PC-9 (cell line): Measurements from ENCODE around the gene R3HDM2. TPM values are rescaled to one million over a fixed set of nuclear protein-coding genes. Genes with fewer than 3 reads are reported as not detected.

Experiments used
- BruUV-seq: library from RNA; stranded (reverse); fragments of 400-500 nt; replicated peaks from 2 replicates; lab custom pipeline; 2021; lab: Mats Ljungman, UMichigan
- CTCF ChIA-PET: fragments of 300-600 bp; sonication (Branson Sonifier 250); formaldehyde crosslinking; loops from one replicate; lab custom pipeline; 2022; ENCODE audit warnings: antibody characterized with exemption; lab: Charles Lee
- POLR2A ChIA-PET: fragments of 300-600 bp; sonication (Branson Sonifier 250); formaldehyde crosslinking; loops from one replicate; lab custom pipeline; 2022; ENCODE audit warnings: antibody characterized with exemption; ENCODE audit not compliant: unreplicated experiment; lab: Charles Lee
- DNase-seq, 2 experiments: peaks; one replicate each; pipeline versions ENCODE4 v3.0.0 to v3.0.0-alpha.2; 2015 to 2022; ENCODE audit warnings: mixed read lengths in 1 of 2
- H2AFZ ChIP-seq: fragments of 200-600 bp; sonication (generic); 2 replicates; pipeline ENCODE4 v1.8.1; 2017; ENCODE audit warnings: antibody characterized with exemption
- H3F3A ChIP-seq: fragments of 200-600 bp; sonication (generic); 2 replicates; pipeline ENCODE4 v1.8.1; 2017; ENCODE audit warnings: antibody characterized with exemption, mild to moderate bottlenecking, low read depth; ENCODE audit not compliant: insufficient read depth
- H3K27ac ChIP-seq: fragments of 200-600 bp; sonication (generic); 2 replicates; pipeline ENCODE4 v1.6.1; 2016; ENCODE audit warnings: mixed run types
- H3K27me3 ChIP-seq: fragments of 200-600 bp; sonication (generic); 2 replicates; pipeline ENCODE4 v1.6.1; 2016; ENCODE audit warnings: low read depth, mixed run types; ENCODE audit not compliant: insufficient read depth
- H3K36me3 ChIP-seq: fragments of 200-600 bp; sonication (generic); 2 replicates; pipeline ENCODE4 v1.6.1; 2016; ENCODE audit warnings: low read depth, mixed run types
- H3K4me1 ChIP-seq: fragments of 200-600 bp; sonication (generic); replicated peaks from 2 replicates; pipeline ENCODE4 v1.6.1; 2016; ENCODE audit warnings: mixed run types; ENCODE audit not compliant: insufficient read depth
- H3K4me2 ChIP-seq: fragments of 200-600 bp; sonication (generic); 2 replicates; pipeline ENCODE4 v1.6.1; 2017; ENCODE audit warnings: mixed run types
- H3K4me3 ChIP-seq: fragments of 200-600 bp; sonication (generic); 2 replicates; pipeline ENCODE4 v1.6.1; 2016; ENCODE audit warnings: mixed run types
- H3K79me2 ChIP-seq: fragments of 200-600 bp; sonication (generic); 2 replicates; pipeline ENCODE4 v1.6.1; 2017; ENCODE audit warnings: low read depth, mixed run types
- H3K9me2 ChIP-seq: fragments of 200-600 bp; sonication (generic); 2 replicates; pipeline ENCODE4 v1.8.1; 2017; ENCODE audit warnings: mild to moderate bottlenecking; ENCODE audit not compliant: insufficient read depth
- H3K9me3 ChIP-seq: fragments of 200-600 bp; sonication (generic); 2 replicates; pipeline ENCODE4 v1.8.1; 2016; ENCODE audit warnings: low read depth; ENCODE audit not compliant: insufficient read depth
- H4K20me1 ChIP-seq: fragments of 200-600 bp; sonication (generic); 2 replicates; pipeline ENCODE4 v1.8.1; 2017; ENCODE audit not compliant: insufficient read depth
- CTCF ChIP-seq: fragments of 200-600 bp; sonication (generic); conservative IDR thresholded peaks from 2 replicates; pipeline ENCODE4 v1.6.1; 2017; ENCODE audit warnings: mixed run types, antibody characterized with exemption, mild to moderate bottlenecking, moderate library complexity
- EZH2 ChIP-seq: fragments of 200-600 bp; sonication (generic); IDR thresholded peaks from 2 replicates; pipeline ENCODE4 v1.8.0; 2017; ENCODE audit warnings: antibody characterized with exemption, low read depth
- intact Hi-C: fragments of 100-400 bp; cut with micrococcal nuclease; formaldehyde crosslinking; loops from one replicate; pipeline ENCODE4 v1.10.0; 2022; ENCODE audit not compliant: unreplicated experiment
- total RNA-seq: library from RNA; stranded (reverse); gene quantifications from 2 replicates; pipeline ENCODE4 v1.2.3, GENCODE V29; 2021

Gene R3HDM2
- total RNA-seq, 1 experiment from 2014 or later, result 65.1 TPM

DNA sequence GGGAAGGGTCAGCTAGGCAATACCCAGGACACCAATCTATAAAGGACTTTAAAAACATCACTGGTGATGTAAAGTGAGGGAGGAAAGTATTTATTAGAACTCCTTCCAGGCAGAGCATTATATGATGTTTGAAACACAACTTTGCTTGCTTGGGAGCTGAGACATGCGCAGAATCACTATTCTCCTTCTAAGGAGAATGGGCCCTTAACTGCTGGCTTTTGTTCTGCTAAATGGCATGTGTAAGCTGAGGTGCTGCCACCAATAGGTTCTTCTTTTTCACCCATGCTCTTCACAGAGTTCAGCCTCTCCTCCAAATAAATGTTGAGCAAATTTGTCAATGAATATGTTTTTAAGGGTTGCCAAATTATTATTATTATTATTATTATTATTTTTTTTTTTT lies 183.8 kb downstream of the R3HDM2 start:
- no peak for DNase-seq
- intact Hi-C loops, result loop anchor here (10.0 kb wide), 1 partner anchor 492 kb away; the partner anchor contains the start of gene PRIM1
- H3F3A ChIP-seq, result peaks cover 27% of the 10 kb centered on the region; the same call in 1 of the 2 replicates
- no peaks in the 10 kb centered on the region for H3K9me3 ChIP-seq
- H3K4me3 ChIP-seq, result no peak overlapping the region
- no peaks in the 10 kb centered on the region for H3K79me2 ChIP-seq
- 0 out of 2 replicates have a peak, but pooled peaks cover 12% of the 10 kb centered on the region for H3K4me1 ChIP-seq
- H3K36me3 ChIP-seq, result no peaks in the 10 kb centered on the region
- H4K20me1 ChIP-seq, result no peaks in the 10 kb centered on the region
- no peak overlapping the region for H3K4me2 ChIP-seq
- BruUV-seq, result no TSS peak
- H3K9me2 ChIP-seq, result no peaks in the 10 kb centered on the region
- peaks cover 4% of the 10 kb centered on the region for H3K27me3 ChIP-seq
- TF ChIP-seq CTCF, result no peak
- no peak for TF ChIP-seq EZH2
- H3K27ac ChIP-seq, result no peak overlapping the region
- ChIA-PET CTCF (no interaction called here), POLR2A (no interaction called here)
- H2AFZ ChIP-seq, result no peak overlapping the region

DNA sequence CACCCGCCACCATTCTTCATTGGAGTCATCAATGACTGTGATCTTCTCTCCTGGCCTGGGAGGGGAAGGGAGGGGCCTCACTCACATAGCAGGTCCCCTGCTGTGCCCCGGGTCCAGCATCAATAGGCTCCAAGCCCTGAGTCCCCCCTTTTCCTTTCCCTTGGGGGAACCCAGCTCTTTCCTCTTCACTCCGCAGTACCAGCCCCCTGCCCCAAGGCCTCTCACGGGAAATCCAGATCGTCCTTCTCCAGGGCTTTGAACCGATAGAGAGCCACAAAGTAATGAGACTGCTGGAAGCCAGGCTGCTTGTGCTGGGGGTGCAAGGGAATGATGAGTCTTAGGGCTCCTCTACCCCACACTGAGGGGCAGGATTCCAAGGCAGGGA lies 186.5 kb downstream of the R3HDM2 start:
- Histone ChIP-seq H3K9me3 (no peaks in the 10 kb centered on the region), H3K36me3 (no peaks in the 10 kb centered on the region), H3F3A (peaks cover 40% of the 10 kb centered on the region; the same call in 1 of the 2 replicates), H2AFZ (no peak overlapping the region), H3K27ac (no peak overlapping the region), H3K4me1 (0 out of 2 replicates have a peak, but pooled peaks cover 12% of the 10 kb centered on the region), H3K4me2 (no peak overlapping the region), H3K9me2 (no peaks in the 10 kb centered on the region), H3K4me3 (no peak overlapping the region), H3K27me3 (peaks cover 30% of the 10 kb centered on the region), H3K79me2 (no peaks in the 10 kb centered on the region), H4K20me1 (no peaks in the 10 kb centered on the region)
- BruUV-seq, result no TSS peak
- TF ChIP-seq EZH2 (no peak), CTCF (no peak)
- DNase-seq, result no peak
- intact Hi-C loops, result loop anchor here (5.0 to 10.0 kb wide), 3 partner anchors 62 to 490 kb away; partner anchors contain the start of genes PRIM1 and STAT6
- CTCF ChIA-PET, result interaction anchor here (2.5 kb wide), 1 partner anchor 31 kb away, joined by 25 read pairs; no protein-coding TSS in a partner anchor
- POLR2A ChIA-PET, result no interaction called here

DNA sequence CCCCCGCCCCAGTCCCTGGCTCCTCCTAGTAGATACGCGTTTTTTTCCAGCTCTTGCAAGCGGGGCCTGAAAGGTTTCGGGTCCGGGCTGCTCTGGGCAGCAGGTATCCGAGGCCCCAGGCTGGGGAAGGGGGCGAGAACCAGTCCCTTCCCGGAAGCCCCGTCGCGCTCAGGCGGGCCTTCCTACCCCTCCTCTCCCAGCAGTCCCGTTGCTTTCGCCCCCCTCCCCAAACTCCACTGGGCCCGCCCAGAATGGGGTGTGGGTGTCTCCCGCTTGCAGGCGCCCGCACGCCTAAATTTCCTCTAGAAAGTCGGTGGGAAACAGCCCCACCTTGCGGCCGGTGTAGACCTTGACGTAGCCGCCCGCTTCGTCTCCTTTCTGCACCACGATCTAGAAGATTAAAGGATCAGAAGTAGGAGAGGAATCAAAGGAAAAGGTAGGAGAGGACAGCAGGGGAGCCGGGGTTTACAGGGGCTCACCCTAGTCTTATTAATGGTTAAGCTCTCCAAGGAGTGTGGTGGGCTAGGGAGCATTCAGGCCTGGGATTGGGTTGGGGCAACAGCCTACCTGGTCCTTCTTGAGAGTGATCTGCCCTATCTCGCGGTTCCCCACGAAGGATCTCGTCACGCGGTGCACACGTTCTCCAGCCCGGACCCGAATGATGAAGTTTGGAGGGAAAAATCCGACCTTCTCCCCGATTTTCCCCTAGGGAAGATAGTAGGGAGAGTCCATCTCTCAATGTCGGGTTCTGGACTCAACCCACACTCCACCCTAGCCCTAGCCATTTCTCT lies 187.1 kb downstream of the R3HDM2 start:
- Histone ChIP-seq H4K20me1 (no peaks in the 10 kb centered on the region), H3K4me2 (peak overlapping the region; percentile 99), H3F3A (peaks cover 40% of the 10 kb centered on the region; the same call in 1 of the 2 replicates), H2AFZ (peak overlapping the region; percentile 70), H3K27me3 (peaks cover 30% of the 10 kb centered on the region), H3K27ac (no peak overlapping the region), H3K36me3 (no peaks in the 10 kb centered on the region), H3K4me1 (0 out of 2 replicates have a peak, but pooled peaks cover 12% of the 10 kb centered on the region), H3K9me2 (no peaks in the 10 kb centered on the region), H3K9me3 (no peaks in the 10 kb centered on the region), H3K79me2 (no peaks in the 10 kb centered on the region), H3K4me3 (peak overlapping the region; percentile 66; the same call in 1 of the 2 replicates)
- intact Hi-C loops, result loop anchor here (1.0 to 10.0 kb wide), 6 partner anchors 30 to 489 kb away; partner anchors contain the start of genes PRIM1 and STAT6
- DNase-seq, result peak; percentile 62 to 82
- no TSS peak for BruUV-seq
- ChIA-PET POLR2A (interaction anchor here (0.6 to 0.7 kb wide), 2 partner anchors 120 to 132 kb away, joined by 12 to 15 read pairs; partner anchors contain the start of gene STAT6), CTCF (interaction anchor here (0.6 to 2.5 kb wide), 9 partner anchors 16 to 472 kb away, joined by 3 to 25 read pairs (median 4); no protein-coding TSS in a partner anchor)
- TF ChIP-seq EZH2 (no peak), CTCF (peak; percentile 76)
